SHP77 (cell line): ENCODE results near the gene GLRA1.
A peak's percentile ranks its signal among the peaks of the same experiment; 100 is the strongest.

Experiments
- DNase-seq, 2 experiments: peaks; one replicate each; lab custom pipeline; 2025; lab: John Stamatoyannopoulos, UW

Gene GLRA1

DNA sequence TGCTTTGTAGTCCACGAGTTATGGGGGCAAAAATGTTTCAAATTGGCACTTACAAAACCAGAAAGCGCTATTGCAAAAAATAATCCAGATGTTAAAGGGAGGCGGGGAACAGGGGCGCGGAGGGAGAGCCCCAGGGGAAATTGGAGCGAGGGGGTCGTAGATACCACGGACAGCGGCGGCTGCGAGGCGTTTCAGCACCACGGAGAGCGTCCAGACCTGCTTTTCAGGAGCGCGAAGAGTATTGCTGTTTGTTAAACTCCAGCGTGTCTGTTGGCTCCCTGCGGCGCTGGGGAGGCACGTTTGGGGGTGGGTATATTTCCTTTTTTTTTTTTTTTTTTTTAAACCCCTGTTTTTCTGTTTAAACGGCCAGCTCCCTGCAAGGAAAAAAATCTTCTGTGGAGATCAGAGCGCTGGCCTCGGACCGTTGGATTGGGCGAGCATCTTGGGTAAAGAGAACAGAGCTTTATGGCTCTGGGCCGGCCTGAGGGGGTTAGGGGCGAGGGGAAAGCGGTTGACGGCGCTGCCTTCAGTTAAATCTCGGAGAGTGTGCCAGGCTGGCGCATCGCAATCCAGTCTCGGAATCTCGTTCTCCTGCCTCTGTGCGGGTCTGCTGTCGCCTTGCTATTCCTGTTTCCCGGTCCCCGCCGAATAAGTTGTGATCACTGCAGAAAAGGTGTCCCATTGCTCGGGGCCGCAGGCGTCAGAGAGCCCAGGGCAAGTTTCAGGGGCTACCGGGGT lies at the start of gene GLRA1:
Gene GLRA1, minus strand, starts transcription at position 288 of the 738 bp plus-strand sequence. CDS start 302 bp downstream, outside the sequence.
- no peak for DNase-seq

GRCh38 chr5:151970885-151971284 lies 46.2 kb upstream of the GLRA1 start:
- DNase-seq, result no peak

DNA sequence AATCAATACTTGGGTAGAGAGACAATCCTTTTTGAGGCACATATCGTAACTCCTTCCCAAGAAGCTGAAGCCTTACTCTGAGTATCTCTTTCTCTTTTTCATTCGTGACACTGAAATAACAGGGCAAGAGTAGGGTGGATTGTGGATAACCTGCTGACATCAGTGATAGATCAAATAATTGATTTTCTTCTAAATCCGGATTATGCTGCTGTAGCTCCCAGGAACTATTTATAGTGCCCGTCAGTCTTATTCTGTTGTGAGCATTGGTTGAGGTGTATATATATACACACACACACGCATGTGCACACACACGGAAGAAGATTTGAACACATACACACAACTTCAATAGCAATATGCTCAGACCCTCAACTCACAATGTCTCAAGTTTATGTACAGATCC lies 43.2 kb upstream of the GLRA1 start:
- no peak for DNase-seq

- DNase-seq, result no peak
Measured at GRCh38 chr5:151966046-151966445, 41.4 kb upstream of the GLRA1 start.

- no peak for DNase-seq
Measured at GRCh38 chr5:151964471-151964870, 39.8 kb upstream of the GLRA1 start.

DNA sequence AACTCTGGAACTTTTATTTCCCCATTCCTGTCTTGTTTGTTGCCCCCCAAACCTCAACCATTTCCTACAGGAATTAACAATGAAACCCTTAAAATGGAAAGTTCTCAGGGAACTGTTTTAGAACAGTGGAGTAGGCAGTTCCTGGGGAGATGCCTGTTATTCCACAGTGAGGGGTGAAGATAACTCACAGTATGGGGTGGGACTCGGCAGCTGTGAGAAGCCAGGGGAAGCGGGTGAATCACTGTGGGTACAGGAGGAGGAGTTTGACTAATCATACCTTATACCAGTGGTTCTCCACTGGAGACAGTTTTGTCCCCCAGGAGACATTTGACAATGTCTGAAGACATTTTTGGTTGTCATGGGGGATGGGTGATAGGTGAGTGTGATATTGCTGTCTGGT lies 36.9 kb upstream of the GLRA1 start:
- no peak for DNase-seq

DNA sequence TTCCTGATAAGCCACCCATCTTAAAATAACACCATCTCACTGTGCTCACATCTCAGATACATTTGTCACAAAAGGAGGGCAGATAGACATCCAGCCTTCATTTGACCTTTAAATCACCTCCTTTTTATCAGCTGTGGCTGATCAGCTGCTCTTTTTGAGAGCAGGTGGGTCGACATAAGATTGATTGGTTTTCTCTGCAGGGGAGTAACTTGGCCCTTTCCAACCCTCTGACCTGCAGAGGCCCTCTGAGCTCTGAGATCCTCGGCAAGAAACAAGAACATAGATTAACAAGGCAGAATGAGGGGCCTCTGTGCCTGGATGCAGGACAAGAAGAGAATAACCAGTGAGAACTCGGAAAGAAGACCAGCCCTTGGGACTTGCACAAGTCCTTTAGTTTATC lies 33.5 kb upstream of the GLRA1 start:
- peak; percentile 28 to 33 for DNase-seq

GRCh38 chr5:151956725-151957124 lies 32.1 kb upstream of the GLRA1 start:
- DNase-seq, result no peak

DNA sequence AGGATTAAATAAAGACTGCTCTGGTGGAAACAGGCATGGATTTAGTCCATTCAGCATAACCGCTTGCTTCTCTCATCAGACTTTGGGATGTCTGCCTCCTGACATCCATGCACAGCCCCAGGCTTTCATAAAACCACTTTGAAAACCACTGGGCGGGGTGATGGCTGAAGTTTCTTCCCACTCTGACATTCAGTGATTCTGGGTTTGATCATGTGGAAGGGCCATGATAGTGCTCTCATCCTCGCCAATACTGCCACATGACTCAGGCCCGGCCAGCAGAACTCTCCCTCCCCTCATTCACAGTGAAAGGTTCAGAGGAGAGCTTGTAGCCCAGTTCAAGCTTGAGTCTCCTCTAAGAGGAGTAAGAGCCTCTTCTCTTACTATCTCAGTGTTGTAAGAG lies 29.6 kb upstream of the GLRA1 start:
- no peak for DNase-seq

- DNase-seq, result no peak
Measured at GRCh38 chr5:151953833-151954232, 29.2 kb upstream of the GLRA1 start.

DNA sequence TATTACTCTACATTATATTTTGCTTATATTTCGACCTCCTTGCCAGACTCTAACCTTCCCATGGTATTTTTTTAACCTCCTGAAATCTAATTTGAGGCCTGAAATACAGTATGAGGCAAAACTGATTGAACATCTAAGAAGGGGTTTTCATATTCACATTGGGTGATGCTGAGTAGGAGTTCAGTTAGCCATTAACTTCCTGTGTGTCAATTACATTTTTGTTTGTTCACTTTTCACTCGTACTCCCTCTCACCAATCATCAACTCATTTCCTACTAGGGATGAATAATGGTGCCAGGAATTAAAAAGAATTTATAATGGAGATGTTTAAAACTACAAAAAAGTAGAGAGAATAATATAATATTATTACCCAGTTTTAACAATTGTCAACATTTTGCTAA lies 27.6 kb upstream of the GLRA1 start:
- no peak for DNase-seq

- DNase-seq, result no peak
Measured at GRCh38 chr5:151950706-151951105, 26.1 kb upstream of the GLRA1 start.

GRCh38 chr5:151949701-151950308 lies 25.2 kb upstream of the GLRA1 start:
- peak in 1 of 2 experiments; percentile 7 for DNase-seq

DNA sequence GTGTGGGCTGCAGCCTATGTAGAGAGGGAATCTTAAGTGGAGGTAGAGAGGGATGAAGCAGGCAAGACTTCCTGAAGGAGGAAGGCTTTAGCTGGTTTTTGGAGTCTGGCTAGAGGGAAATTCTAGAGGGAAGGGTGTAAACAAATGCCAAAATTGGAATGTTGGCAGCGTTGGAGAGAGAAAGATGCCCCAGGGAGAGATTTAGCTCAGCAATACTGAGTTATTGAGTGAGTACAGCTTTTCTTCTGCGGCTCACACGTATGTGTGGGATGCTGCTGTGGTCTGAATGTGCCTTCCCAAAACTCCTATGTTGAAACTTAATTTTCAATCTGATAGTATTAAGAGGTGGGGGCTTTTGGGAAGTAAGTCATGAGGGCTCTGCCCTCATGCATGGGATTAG lies 24.5 kb upstream of the GLRA1 start:
- DNase-seq, result no peak

GRCh38 chr5:151947931-151948608 lies 23.4 kb upstream of the GLRA1 start:
- DNase-seq, result no peak

- DNase-seq, result no peak
Measured at GRCh38 chr5:151937851-151938250, 13.2 kb upstream of the GLRA1 start.

GRCh38 chr5:151935135-151935695 lies 10.6 kb upstream of the GLRA1 start:
- DNase-seq, result no peak

DNA sequence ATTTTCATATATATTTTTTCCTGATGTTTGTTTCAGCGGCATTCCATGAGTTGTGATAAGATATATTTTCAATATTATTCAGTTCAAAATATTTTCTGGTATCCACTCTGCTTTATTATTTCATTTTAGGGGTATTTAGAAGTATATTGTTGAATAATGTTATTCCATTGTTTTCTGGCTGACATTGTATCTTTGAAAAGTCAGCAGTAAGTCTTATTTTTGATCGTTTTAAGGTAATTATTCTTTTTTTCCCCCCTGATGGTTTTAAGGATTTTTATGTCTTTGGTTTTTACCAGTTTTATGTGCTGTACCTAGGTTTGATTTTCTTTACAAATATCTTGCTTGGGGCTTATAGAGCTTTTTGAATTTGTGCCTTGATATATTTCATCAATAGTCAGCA lies 6.6 kb upstream of the GLRA1 start:
- DNase-seq, result no peak

DNA sequence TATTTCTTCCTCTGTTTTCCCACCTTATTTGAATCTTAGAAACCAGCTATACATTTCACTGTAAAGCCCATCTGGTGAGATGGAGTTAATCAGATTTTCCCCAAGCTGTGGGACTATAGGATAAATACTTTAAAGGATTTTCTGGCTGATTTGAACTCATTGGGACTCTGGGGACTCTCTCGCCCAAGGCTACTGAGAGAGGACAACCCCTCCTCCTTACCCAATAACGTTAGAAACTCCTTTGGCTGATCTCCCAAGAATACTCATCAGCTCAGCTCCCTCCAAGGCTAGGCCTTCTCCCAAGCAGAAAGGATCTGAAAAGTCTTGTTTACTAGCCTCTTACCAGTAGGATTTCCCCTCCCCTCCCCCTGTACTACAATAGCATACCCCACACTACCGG lies 1.5 kb upstream of the GLRA1 start:
- no peak for DNase-seq

DNA sequence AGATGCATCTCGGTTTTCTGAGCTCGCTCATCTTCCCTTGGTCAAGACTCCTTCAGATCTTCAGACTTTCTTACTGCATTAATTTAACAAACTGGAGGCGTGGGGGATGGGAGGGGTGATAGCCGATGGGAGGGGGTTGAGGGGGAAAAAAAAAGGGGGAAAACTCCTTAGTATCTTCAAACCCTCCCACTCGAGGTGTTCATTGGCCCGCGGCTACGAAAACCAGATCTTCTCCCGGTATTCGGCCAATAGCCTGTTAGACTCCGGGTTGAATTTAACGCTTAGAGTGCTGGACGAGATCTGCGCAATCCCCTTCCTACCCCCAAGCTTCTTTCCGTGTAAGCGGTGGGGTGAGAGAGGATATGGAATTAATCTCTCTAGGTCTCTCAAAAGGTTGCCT lies 689 bp upstream of the GLRA1 start:
- DNase-seq, result no peak

- DNase-seq, result peak; percentile 34 to 68
Measured at GRCh38 chr5:151923866-151924476, 680 bp downstream of the GLRA1 start.

DNA sequence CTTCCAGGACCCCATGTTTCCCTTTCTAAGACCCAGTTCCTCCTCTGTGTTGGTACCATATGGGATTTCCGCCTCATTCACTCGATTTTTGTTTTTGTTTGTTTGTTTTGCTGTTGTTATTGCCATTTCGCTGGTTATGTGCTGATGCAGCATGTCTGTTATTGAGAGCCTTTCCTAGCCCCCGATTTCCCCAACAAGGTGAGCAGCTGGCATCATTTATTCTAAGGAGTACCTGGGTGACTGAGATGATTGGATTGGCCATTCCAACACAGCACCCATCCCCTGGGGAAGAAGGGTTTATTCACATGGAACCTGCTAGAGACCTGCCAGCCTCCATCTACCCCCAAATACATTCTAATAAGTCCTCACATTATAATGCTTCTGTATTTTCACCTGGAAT lies 2.7 kb downstream of the GLRA1 start:
- no peak for DNase-seq

- DNase-seq, result no peak
Measured at GRCh38 chr5:151917904-151918303, 6.7 kb downstream of the GLRA1 start.
